OCI-LY3 (cell line): ENCODE results near the gene EMX1.

Experiments used
- EZH2phosphoT487 ChIP-seq: fragments of 200-600 bp; shearing (Covaris generic); IDR thresholded peaks from 2 replicates; pipeline ENCODE4 v1.6.1; 2018; ENCODE audit warnings: antibody characterized with exemption, mixed run types, low read depth
- TF ChIP-seq, protein P1 (sequence below): fragments of 200-600, 300-600 bp; sonication (generic); IDR thresholded peaks from 2 replicates; pipeline ENCODE4 v1.5.1; 2014; ENCODE audit warnings: antibody characterized with exemption, low read length, low read depth

DNA sequence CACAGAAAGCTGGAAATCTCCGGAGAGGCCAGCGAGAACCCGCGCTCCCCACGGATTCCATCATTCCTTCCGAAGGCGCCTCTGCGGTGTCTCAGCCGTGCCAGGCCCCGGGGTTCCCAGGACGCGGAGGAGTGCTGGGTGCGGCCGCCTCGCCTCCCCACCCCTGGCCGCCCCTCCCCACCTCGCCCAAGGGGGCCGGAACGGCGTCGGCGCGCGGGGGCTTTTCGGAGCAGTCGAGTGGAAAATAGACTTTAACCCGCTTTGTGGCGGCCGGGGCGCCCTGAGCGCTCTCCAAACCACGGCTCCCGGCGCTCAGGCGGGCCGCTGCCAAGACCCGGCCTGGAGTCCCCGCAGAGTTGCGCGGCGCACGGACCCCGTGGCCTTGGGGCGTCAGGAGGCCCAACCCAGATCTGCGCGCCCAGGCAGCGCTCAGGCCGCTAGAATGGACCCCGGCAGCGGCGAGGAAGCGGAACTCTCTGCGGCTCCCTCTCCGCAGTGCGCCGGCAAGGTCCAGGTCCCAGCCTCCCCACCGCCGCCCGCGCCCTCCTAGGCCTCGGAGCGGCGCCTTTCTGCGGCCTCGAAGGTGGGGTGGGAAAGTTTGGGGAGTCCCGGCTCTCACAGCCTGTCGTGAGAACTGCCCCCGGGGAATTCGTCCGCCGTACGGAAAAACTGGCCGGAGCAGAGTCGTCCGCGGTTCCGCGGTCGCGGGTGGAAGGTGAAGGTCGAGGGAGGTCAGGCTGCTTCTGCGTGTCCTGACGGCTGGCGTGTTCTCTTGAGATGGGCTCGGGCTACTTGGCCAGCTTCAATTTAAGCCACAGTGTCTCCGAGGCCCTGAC, 1.2 kb upstream of the EMX1 start:
- TF ChIP-seq, protein P1, sequence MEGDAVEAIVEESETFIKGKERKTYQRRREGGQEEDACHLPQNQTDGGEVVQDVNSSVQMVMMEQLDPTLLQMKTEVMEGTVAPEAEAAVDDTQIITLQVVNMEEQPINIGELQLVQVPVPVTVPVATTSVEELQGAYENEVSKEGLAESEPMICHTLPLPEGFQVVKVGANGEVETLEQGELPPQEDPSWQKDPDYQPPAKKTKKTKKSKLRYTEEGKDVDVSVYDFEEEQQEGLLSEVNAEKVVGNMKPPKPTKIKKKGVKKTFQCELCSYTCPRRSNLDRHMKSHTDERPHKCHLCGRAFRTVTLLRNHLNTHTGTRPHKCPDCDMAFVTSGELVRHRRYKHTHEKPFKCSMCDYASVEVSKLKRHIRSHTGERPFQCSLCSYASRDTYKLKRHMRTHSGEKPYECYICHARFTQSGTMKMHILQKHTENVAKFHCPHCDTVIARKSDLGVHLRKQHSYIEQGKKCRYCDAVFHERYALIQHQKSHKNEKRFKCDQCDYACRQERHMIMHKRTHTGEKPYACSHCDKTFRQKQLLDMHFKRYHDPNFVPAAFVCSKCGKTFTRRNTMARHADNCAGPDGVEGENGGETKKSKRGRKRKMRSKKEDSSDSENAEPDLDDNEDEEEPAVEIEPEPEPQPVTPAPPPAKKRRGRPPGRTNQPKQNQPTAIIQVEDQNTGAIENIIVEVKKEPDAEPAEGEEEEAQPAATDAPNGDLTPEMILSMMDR = no peak
- TF ChIP-seq EZH2phosphoT487 = no peak
